Left lung (tissue), 10 donors: ENCODE results near the gene PAM. TPM values are rescaled to one million over a fixed set of nuclear protein-coding genes. Genes with fewer than 3 reads are reported as not detected.
"Not testable (repeated sequence)": the region's sequence is repeated elsewhere in the genome, so short reads cannot be mapped to it uniquely, and the experiment has no call there.

Experiments used
- ATAC-seq: fragments of 200-7000 bp; cut with Tn5 transposase; one replicate; pipeline ENCODE4 v1.9.1; 2020; ENCODE audit warnings: moderate library complexity
- DNase-seq, 4 donors: peaks; one replicate each; pipeline ENCODE4 v3.0.0-alpha.2; 2013 to 2020
- H3K27ac ChIP-seq, 2 donors: fragments of 200-600 bp; sonication (generic) in 1 of 2; one replicate each; pipeline versions ENCODE4 v1.5.0 to v1.8.0; 2020 to 2021
- H3K27me3 ChIP-seq, 2 donors: fragments of 200-600 bp; sonication (generic) in 1 of 2; one replicate each; pipeline versions ENCODE4 v1.5.0 to v1.8.0; 2020 to 2021
- H3K36me3 ChIP-seq, 2 donors: fragments of 200-600 bp; sonication (generic) in 1 of 2; one replicate each; pipeline versions ENCODE4 v1.5.0 to v1.8.0; 2020 to 2021
- H3K4me1 ChIP-seq, 2 donors: fragments of 200-600 bp; one replicate each; pipeline ENCODE4 v1.8.0; 2021
- H3K4me3 ChIP-seq, 2 donors: fragments of 200-600 bp; sonication (generic) in 1 of 2; one replicate each; pipeline versions ENCODE4 v1.5.0 to v1.8.0; 2020 to 2021; ENCODE audit warnings: mild to moderate bottlenecking in 1 of 2
- H3K9me3 ChIP-seq, 2 donors: fragments of 200-600 bp; sonication (generic) in 1 of 2; one replicate each; pipeline versions ENCODE4 v1.5.0 to v1.8.0; 2020 to 2021
- intact Hi-C, 2 donors: fragments of 100-400 bp; cut with DNase I; formaldehyde crosslinking; loops; one replicate each; pipeline versions ENCODE4 v1.11.2 to v1.14.2; 2022
- polyA plus RNA-seq, 6 donors: library from polyadenylated mRNA; unstranded; fragments of 120-200 nt; gene quantifications; one replicate each; pipeline ENCODE4 v1.2.1, GENCODE V29; 2013; ENCODE audit not compliant: insufficient read length in 6 of 6
- total RNA-seq, 2 donors: library from RNA; stranded (reverse); fragmentation: NEBNext Ultra II Directional; extraction: Animal tissue kit (Norgen Biotek cat#: 25700); gene quantifications; one replicate each; pipeline ENCODE4 v1.2.1, GENCODE V29; 2021
- TF ChIP-seq, protein P1 (sequence below), 2 donors: fragments of 200-600 bp; sonication (generic) in 1 of 2; IDR thresholded peaks; one replicate each; pipeline versions ENCODE4 v1.5.0 to v1.8.0; 2021; ENCODE audit warnings: antibody characterized with exemption in 2 of 2
- donor health status: DM: no; HTN: yes; CAD: no.
- donor health status: DM: no; HTN: no; CAD: no.

PAM gene
- total and polyA plus RNA-seq, 8 donors, result 93.3 to 427 (median 145) TPM

DNA sequence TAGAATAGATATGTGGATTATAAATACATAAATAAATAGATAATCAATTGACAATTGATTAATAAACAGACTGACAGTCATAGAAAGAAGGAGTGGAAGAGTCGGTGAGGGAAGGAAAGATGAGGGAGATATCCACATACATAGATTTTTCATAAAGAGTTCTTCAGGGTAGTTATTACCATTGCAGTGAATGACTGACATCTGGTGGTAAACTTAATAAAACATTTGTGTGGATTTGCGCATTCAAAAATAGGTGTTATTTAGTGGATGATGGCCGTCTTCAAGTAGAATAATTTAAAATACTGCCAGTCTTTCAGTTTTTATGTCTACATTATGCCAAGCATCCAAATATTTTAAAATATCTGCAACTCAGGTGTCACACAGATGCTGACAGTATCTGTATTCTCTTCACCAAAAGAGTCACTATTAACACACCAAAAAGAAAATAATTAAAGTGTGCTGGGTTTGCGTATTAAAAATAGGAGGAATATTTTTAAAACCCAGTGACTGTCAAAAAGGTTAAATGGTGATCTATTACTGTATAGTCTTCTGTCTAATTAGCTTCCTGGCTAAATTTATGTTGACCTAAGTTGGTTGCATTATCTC is 286.1 kb downstream of the PAM start:
- TF ChIP-seq, protein P1, sequence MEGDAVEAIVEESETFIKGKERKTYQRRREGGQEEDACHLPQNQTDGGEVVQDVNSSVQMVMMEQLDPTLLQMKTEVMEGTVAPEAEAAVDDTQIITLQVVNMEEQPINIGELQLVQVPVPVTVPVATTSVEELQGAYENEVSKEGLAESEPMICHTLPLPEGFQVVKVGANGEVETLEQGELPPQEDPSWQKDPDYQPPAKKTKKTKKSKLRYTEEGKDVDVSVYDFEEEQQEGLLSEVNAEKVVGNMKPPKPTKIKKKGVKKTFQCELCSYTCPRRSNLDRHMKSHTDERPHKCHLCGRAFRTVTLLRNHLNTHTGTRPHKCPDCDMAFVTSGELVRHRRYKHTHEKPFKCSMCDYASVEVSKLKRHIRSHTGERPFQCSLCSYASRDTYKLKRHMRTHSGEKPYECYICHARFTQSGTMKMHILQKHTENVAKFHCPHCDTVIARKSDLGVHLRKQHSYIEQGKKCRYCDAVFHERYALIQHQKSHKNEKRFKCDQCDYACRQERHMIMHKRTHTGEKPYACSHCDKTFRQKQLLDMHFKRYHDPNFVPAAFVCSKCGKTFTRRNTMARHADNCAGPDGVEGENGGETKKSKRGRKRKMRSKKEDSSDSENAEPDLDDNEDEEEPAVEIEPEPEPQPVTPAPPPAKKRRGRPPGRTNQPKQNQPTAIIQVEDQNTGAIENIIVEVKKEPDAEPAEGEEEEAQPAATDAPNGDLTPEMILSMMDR (IDR thresholded peaks at IDR 0.05), result peak; percentile 17 to 53
- H3K27me3 ChIP-seq, result no peaks in the 10 kb centered on the region
- no peak overlapping the region for H3K4me3 ChIP-seq
- intact Hi-C loops, result no loop called here
- peak in 2 of 4 donors; percentile 36 to 54 for DNase-seq
- ATAC-seq, result peak; percentile 59
- H3K9me3 ChIP-seq, result no peaks in the 10 kb centered on the region
- no peak overlapping the region for H3K27ac ChIP-seq
- H3K36me3 ChIP-seq, result no peaks in the 10 kb centered on the region
- H3K4me1 ChIP-seq, result no peaks in the 10 kb centered on the region

- H3K36me3 ChIP-seq, ATAC-seq, H3K4me1 ChIP-seq, H3K27ac ChIP-seq, intact Hi-C loops, H3K27me3 ChIP-seq, H3K9me3 ChIP-seq, H3K4me3 ChIP-seq: not testable (repeated sequence)
- DNase-seq, result peak in 1 of 4 donors; percentile 26
These were observed 291.6 kb downstream of the PAM start for GRCh38 chr5:103046706-103047105.

DNA sequence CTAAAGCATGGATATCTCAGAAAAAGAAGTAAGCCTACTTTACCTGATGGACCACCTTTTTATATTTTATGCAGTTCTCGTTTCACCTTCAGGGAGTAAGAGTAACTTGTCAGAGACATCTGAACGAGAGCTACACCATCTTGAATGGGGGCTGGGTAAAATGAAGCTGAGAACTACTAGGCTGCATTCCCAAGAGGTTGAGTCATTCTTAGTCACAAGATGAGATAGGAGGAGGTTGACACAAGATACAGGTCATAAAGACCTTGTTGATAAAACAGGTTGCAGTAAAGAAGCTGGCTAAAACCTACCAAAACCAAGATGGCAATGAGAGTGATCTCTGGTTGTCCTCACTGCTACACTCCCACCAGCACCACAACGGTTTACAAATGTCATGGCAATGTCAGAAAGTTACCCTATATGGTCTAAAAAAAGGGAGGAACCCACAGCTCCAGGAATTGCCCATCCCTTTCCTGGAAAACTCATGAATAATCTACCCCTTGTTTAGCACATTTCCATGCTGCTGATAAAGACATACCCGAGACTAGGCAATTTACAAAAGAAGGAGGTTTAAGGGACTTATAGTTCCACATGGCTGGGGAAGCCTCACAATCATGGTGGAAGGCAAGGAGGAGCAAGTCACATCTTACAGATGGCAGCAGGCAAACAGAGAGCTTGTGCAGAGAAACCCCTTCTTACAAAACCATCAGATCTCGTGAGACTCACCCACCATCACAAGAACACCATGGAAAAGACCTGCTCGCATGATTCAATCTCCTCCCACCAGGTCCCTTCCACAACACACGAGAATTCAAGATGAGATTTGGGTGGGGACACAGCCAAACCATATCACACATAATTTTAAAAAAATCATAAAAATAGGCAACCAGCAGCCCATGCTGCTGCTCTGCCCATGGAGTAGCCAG is 302.4 kb downstream of the PAM start:
- intact Hi-C loops, result no loop called here
- H3K27me3 ChIP-seq, result no peaks in the 10 kb centered on the region

DNA sequence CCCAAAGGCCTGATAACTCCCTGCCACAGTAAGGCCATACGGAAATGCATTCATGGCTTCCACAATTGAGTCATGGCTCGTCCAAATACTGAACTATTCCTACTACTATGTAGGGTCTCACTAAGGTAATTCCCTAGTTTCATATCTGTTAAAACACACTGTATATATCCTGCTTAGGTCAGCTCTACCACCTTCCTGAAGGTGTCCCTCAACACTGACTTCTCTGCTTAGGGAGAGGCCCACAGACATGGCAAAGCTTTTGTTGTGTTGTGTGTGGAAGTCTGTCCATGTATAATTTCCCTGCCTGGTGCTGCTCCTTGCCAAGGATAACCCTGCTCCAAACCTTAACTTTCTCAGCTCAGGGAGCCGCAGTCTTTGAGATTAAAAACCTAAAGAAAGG is 304.4 kb downstream of the PAM start:
- intact Hi-C loops, result no loop called here
- Histone ChIP-seq H3K4me1 (no peaks in the 10 kb centered on the region), H3K27me3 (no peaks in the 10 kb centered on the region), H3K9me3 (peaks cover 0 to 3% of the 10 kb centered on the region in 2 donors), H3K4me3 (no peak overlapping the region), H3K36me3 (no peaks in the 10 kb centered on the region), H3K27ac (no peak overlapping the region)
- no peak for DNase-seq
- no peak for ATAC-seq
- TF ChIP-seq, protein P1 (IDR thresholded peaks at IDR 0.05), result no peak

More for the DNA sequence above, 302.4 kb downstream of the PAM start:
- H3K27ac ChIP-seq, result no peak overlapping the region
- peaks cover 0 to 3% of the 10 kb centered on the region in 2 donors for H3K9me3 ChIP-seq
- H3K4me1 ChIP-seq, result no peaks in the 10 kb centered on the region
- DNase-seq (no peak), ATAC-seq (no peak)
- TF ChIP-seq, protein P1 (IDR thresholded peaks at IDR 0.05), result no peak
- no peak overlapping the region for H3K4me3 ChIP-seq
- no peaks in the 10 kb centered on the region for H3K36me3 ChIP-seq

DNA sequence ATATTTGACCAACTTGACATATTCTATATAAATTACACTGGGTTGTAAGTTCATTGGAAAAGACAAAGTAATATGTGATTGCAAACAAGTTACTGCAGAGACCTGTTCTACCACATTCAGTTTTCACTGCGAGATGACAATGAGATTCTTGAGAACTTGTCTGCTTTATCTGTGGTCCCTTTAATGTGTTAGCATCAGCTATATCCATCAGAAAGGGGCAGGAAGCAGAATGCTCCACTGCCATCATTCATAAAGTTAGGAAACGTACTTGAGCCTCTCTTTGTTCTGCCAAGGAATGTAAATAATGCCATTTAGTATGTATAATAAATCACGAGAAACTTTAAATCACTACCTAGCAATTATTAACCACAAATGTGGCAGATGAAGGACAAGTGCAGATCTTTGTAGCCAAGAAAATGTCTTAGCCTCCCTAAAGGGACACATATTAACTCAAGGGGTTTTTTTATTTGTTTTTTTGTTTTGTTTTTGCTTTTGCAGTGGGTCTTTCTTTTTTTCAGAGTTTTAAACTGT is 305.4 kb downstream of the PAM start:
- Histone ChIP-seq H3K4me1 (no peaks in the 10 kb centered on the region), H3K36me3 (no peaks in the 10 kb centered on the region), H3K27me3 (no peaks in the 10 kb centered on the region), H3K27ac (no peak overlapping the region), H3K4me3 (no peak overlapping the region), H3K9me3 (peaks cover 0 to 3% of the 10 kb centered on the region in 2 donors)
- intact Hi-C loops, result no loop called here
- TF ChIP-seq, protein P1 (IDR thresholded peaks at IDR 0.05), result no peak
- no peak for DNase-seq
- no peak for ATAC-seq
